ENCODE measurements around the gene CTBP1.

The CTBP1 gene

DNA sequence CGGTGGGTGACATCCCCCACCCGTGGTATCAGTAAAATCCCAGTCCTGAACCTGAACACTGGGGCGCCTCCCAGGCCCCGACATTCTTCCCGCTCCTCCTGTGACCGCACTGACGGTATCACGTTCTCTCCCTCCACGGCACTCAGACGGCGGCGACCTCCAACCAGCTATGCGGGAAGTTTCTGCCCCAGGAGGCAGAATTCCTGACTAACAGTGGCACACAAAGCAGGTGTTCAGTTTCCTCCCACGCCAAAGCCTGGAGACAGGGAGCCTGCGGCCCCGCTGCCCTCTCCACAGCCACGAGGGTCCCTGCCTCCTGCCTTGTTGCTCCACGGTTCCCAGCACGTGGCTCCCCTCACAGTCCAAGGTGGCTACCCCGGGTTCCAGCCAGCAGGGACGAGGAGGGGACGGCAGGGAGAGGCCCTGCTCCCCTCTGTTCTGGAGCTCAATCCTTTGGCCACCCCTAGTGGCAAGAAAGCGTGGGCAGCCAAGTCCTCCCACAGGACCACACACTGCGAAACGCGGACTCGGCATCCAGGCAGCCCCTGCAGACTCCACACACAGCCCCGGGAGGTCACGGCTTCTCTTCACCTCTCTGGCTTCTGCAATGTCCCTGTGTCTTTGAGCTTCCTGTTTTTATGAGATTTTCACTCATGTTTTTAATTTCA lies 15.2 kb downstream of the CTBP1 start:
- no peaks in the 10 kb centered on the region for H3K27me3 ChIP-seq (ENCODE audit: insufficient read depth, poor library complexity, severe bottlenecking)
- DNase-seq (ENCODE audit: low read depth in 1 of 2, low spot score in 1 of 2): no peak
- H3K27ac ChIP-seq (replicated peaks): no peak overlapping the region
- TF ChIP-seq, protein P1, sequence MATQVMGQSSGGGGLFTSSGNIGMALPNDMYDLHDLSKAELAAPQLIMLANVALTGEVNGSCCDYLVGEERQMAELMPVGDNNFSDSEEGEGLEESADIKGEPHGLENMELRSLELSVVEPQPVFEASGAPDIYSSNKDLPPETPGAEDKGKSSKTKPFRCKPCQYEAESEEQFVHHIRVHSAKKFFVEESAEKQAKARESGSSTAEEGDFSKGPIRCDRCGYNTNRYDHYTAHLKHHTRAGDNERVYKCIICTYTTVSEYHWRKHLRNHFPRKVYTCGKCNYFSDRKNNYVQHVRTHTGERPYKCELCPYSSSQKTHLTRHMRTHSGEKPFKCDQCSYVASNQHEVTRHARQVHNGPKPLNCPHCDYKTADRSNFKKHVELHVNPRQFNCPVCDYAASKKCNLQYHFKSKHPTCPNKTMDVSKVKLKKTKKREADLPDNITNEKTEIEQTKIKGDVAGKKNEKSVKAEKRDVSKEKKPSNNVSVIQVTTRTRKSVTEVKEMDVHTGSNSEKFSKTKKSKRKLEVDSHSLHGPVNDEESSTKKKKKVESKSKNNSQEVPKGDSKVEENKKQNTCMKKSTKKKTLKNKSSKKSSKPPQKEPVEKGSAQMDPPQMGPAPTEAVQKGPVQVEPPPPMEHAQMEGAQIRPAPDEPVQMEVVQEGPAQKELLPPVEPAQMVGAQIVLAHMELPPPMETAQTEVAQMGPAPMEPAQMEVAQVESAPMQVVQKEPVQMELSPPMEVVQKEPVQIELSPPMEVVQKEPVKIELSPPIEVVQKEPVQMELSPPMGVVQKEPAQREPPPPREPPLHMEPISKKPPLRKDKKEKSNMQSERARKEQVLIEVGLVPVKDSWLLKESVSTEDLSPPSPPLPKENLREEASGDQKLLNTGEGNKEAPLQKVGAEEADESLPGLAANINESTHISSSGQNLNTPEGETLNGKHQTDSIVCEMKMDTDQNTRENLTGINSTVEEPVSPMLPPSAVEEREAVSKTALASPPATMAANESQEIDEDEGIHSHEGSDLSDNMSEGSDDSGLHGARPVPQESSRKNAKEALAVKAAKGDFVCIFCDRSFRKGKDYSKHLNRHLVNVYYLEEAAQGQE (IDR thresholded peaks at IDR 0.05; ENCODE audit: insufficient replicate concordance, low read depth): no peak
- TF ChIP-seq, protein P2, sequence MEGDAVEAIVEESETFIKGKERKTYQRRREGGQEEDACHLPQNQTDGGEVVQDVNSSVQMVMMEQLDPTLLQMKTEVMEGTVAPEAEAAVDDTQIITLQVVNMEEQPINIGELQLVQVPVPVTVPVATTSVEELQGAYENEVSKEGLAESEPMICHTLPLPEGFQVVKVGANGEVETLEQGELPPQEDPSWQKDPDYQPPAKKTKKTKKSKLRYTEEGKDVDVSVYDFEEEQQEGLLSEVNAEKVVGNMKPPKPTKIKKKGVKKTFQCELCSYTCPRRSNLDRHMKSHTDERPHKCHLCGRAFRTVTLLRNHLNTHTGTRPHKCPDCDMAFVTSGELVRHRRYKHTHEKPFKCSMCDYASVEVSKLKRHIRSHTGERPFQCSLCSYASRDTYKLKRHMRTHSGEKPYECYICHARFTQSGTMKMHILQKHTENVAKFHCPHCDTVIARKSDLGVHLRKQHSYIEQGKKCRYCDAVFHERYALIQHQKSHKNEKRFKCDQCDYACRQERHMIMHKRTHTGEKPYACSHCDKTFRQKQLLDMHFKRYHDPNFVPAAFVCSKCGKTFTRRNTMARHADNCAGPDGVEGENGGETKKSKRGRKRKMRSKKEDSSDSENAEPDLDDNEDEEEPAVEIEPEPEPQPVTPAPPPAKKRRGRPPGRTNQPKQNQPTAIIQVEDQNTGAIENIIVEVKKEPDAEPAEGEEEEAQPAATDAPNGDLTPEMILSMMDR (IDR thresholded peaks at IDR 0.05; ENCODE audit: insufficient read depth, low read length): no peak
- TF ChIP-seq SPI1 (IDR thresholded peaks at IDR 0.05; ENCODE audit: borderline replicate concordance, low read depth): no peak
- TF ChIP-seq GABPA (IDR thresholded peaks at IDR 0.05; ENCODE audit: low read depth): no peak
- TF ChIP-seq POLR2AphosphoS5 (IDR thresholded peaks at IDR 0.05; ENCODE audit: low read depth): no peak
- H3K4me3 ChIP-seq (replicated peaks; ENCODE audit: insufficient read depth, low read length): no peak overlapping the region

DNA sequence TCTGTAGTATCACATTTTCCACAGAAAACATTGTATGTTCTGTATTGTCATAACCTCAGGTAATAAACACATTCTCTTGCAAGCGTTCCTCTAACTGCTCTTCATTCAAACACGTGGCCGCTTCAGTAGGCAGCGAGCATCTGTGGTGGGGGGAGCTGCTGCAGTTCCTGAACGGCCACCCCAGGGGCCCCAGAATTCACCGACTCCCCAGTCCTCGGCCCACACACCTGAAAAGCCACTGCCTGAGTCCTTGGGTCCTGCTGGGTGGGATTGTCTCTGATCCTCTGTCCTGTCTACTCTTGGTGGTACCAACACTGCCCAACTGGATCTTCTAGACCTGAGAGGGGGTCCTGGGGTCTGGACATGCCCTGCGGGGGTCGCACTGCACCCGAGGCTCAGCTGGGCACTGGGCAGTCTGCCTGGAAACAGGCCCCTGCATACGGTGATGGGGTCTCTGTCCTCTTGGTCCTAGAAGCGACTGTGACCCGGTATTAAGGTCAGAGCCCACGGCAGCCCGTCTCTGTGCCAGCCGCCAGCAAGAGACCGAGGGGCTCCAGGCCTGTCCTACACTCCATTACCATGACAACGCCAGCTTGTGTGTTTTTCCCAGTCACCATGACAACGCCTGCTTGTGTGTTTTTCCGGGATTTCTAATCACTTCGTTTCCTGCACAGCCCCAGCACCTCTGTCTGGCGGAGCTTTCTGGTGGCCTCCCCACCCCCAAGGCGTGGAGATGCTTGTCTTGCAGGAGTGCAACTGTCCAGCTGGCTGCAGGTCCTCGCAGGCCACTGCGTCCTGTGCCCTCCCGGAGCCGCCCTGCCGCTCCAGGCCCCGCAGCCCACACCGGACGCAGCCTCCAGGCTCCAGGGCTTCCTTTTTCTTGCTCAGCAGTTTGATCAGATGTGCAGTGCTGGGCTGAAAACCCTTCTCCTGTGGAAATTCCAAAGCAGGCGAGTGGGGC lies 16.0 kb downstream of the CTBP1 start:
- DNase-seq (ENCODE audit: low read depth in 1 of 2, low spot score in 1 of 2): no peak
- no peak overlapping the region for H3K27ac ChIP-seq (replicated peaks)
- TF ChIP-seq, protein P2 (IDR thresholded peaks at IDR 0.05; ENCODE audit: insufficient read depth, low read length): no peak
- TF ChIP-seq, protein P1 (IDR thresholded peaks at IDR 0.05; ENCODE audit: insufficient replicate concordance, low read depth): no peak
- TF ChIP-seq POLR2AphosphoS5 (IDR thresholded peaks at IDR 0.05; ENCODE audit: low read depth) (no peak), SPI1 (IDR thresholded peaks at IDR 0.05; ENCODE audit: borderline replicate concordance, low read depth) (no peak), GABPA (IDR thresholded peaks at IDR 0.05; ENCODE audit: low read depth) (no peak)
- H3K27me3 ChIP-seq (ENCODE audit: insufficient read depth, poor library complexity, severe bottlenecking): no peaks in the 10 kb centered on the region
- H3K4me3 ChIP-seq (replicated peaks; ENCODE audit: insufficient read depth, low read length): no peak overlapping the region

DNA sequence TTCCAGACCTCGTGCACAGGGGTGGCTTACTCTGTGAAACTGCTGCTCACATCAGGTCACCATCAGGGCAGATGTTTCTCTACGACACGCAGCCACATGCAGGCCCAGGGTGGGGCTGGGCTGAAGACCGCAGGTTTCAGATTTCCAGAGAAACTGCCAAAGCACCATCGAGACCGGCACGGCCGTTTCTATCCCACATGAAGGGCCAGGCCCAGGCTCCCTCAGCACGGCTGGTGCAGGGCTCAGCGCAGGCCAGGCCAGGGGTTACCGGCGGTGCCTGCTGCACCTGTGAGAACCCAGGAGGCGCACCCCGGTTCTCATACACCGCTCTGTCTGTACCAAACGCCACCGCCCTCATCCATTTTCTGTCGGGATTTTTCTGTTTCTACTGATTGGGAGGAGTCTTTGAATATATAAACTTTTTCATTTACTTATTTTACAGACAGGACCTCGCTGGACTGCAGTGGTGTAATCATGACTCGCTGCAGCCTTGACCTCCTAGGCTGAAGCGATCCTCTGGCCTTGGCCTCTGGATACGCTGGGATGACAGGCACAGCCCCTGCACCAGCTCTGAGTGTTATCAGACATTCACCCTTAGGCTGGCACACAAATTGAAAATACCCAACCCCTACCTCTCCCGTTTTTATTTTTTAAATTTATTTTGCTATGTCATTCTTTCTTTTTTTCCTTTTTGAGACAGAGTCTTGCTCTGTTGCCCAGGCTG lies 17.1 kb downstream of the CTBP1 start:
- H3K4me3 ChIP-seq (replicated peaks; ENCODE audit: insufficient read depth, low read length): no peak overlapping the region
- H3K27me3 ChIP-seq (ENCODE audit: insufficient read depth, poor library complexity, severe bottlenecking): no peaks in the 10 kb centered on the region
- DNase-seq (ENCODE audit: low read depth in 1 of 2, low spot score in 1 of 2): no peak
- no peak for TF ChIP-seq SPI1 (IDR thresholded peaks at IDR 0.05; ENCODE audit: borderline replicate concordance, low read depth)
- no peak for TF ChIP-seq GABPA (IDR thresholded peaks at IDR 0.05; ENCODE audit: low read depth)
- TF ChIP-seq POLR2AphosphoS5 (IDR thresholded peaks at IDR 0.05; ENCODE audit: low read depth): no peak
- TF ChIP-seq, protein P1 (IDR thresholded peaks at IDR 0.05; ENCODE audit: insufficient replicate concordance, low read depth): no peak
- TF ChIP-seq, protein P2 (IDR thresholded peaks at IDR 0.05; ENCODE audit: insufficient read depth, low read length): no peak
- H3K27ac ChIP-seq (replicated peaks): no peak overlapping the region
